NK-92 (cell line): ENCODE data around the gene MACROD2.
"Not testable (repeated sequence)": the region's sequence is repeated elsewhere in the genome, so short reads cannot be mapped to it uniquely, and the experiment has no call there.

Experiments used
- DNase-seq: peaks from one replicate; lab custom pipeline; 2025; ENCODE audit not compliant: unreplicated experiment; lab: John Stamatoyannopoulos, UW

Gene MACROD2

DNA sequence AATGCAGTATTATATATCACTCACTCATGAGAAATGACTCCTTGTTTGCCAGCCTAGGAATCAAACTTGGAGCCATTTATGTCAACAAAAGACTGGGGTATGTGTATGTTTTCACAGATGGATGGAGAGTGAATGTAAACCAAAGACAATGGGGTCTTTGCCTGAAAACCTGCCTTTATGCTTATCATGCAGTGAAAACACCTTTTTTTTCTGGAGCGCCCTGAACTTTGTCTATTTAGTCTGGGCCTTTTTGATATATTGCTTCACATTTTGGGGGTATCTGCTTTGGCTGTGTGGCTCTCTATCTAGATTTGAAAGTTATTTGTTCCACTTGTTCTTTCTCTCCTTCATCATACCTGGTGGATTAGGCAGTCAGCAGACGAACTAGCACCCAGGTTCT, 1190.6 kb downstream of the MACROD2 start:
- no peak for DNase-seq

GRCh38 chr20:15187612-15188011, 1192.3 kb downstream of the MACROD2 start:
- DNase-seq = no peak

- no peak for DNase-seq
Measured at GRCh38 chr20:15188415-15188814, 1193.1 kb downstream of the MACROD2 start.

DNA sequence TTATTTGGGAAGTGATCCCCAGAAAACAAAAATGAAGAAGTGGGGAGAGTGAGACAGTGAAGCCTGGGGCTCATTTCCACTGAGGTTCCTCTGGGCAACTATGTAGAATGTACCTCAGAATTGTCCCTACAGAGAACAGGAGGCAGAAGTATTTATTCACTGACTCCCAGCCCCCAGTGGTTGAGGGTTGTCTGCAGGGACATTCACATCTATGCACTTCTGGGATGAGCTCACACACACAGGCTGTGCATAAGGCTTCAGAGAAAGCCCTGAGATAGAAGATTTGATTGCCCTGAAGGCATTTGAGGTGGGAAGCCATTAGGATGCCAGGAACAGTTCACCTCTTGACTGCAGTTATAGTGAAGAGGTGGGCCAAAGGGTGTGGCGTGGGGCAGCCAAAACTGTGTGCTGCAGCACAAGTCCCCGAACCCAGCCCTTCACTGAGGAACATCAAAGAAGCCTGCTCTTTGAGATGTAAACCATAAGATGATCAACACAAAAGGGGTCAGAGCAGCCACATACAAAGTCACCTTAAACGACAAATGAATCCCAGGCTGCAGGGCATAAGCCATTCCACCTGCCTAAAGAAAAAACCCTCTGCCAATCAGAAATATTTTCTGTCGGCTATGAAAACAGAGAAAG, 1195.9 kb downstream of the MACROD2 start:
- DNase-seq = no peak

DNA sequence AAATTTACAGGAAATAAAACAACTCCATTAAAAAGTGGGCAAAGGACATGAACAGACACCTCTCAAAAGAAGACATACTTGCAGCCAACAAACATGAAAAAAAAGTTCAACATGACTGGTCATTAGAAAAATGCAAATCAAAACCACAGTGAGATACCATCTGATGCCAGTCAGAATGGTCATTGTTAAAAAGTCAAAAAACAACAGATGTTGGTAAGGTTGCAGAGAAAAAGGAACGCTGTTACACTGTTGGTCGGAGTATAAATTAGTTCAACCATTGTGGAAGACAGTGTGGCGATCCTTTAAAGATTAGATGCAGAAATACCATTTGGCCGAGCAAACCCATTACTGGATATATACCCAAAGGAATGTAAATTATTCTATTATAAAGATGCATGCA, 1200.1 kb downstream of the MACROD2 start:
- DNase-seq = no peak

- no peak for DNase-seq
Measured at GRCh38 chr20:15196547-15197255, 1201.4 kb downstream of the MACROD2 start.

DNA sequence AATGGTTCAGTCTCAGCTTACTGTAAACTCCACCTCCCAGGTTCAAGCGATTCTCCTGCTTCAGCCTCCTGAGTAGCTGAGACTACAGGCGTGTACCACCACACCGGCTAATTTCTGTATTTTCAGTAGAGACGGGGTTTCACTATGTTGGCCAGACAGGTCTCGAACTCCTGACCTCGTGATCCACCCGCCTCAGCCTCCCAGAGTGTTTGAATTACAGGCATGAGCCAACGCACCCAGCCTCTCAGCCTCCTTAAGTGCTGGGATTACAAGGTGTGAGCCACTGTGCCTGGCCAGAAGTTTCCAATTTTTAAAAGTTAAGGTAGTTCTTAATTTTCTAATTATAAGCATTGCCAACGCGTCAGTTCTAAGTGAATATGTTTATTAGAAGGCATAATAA, 1202.7 kb downstream of the MACROD2 start:
- DNase-seq = not testable (repeated sequence)

DNA sequence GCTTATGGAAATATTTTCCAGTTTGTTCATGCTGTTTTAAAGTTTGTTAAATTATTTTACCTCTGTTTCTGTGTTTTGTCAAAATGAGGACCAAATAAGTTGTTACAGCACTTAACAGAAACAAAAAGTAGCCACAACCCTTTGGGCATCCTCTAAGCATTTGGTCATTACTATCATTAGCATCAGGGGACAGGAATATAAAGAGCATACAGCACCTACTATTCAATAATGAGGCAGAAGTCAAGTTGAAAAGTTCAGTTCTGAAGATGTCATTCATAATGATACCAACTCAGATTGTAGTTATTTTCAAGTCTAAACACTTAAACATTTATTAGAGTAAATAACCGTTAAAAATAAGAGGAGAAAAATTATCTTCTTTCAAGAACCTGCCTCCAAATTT, 1204.4 kb downstream of the MACROD2 start:
- no peak for DNase-seq

GRCh38 chr20:15200147-15200565, 1204.8 kb downstream of the MACROD2 start:
- DNase-seq = no peak

- no peak for DNase-seq
Measured at GRCh38 chr20:15201602-15202001, 1206.3 kb downstream of the MACROD2 start.

GRCh38 chr20:15204234-15204633, 1208.9 kb downstream of the MACROD2 start:
- no peak for DNase-seq

- DNase-seq = no peak
Measured at GRCh38 chr20:15205028-15205427, 1209.7 kb downstream of the MACROD2 start.

- DNase-seq = no peak
Measured at GRCh38 chr20:15205719-15206118, 1210.4 kb downstream of the MACROD2 start.

DNA sequence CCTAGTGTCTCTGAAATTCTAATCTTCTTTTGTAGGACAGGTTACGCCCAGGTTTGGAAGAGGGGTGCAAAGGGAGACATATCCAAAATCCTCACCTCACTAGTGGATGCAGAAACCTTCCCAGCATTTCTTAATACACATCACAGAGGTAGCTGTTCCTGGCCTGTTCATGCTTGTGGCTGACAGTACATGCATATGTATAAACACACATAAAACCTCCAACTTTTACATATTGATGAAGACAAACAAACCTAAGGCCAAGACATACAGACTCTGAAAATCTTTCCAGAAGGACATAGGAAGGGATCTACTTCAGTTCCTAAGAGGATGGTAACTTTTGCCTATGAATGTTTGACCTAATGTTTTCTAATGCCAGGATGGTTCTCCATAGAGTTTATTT, 1214.2 kb downstream of the MACROD2 start:
- DNase-seq = no peak

GRCh38 chr20:15214051-15214450, 1218.7 kb downstream of the MACROD2 start:
- DNase-seq = no peak

DNA sequence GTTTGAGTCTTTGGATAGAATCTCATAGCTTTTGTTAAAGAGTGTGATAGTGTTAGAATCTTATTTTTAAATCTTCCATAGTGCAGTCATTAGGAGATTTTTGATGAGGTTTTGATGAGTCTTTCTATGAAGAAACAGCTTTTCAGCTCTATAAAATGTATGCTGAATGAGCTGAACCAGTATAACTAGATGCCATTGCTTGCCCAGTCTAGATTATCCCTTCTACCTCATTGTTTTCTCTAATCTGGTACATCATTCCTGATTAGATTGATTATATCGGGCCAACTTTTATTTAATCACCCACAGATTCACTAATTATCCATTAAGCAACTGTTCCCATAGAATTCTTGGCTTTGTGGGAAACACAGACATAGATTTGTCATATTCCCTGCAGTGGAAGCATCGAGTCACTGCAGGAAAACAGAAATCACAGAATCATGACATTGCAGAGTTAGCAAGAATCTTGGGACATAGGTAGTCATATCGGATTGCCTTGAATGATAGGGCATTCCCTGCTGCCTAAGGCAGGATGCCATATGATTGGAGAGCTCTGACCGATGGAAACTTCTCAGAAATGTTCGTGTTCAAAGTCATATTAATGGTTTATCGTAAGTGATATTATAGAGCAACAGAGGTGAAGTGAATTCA, 1224.8 kb downstream of the MACROD2 start:
- DNase-seq = no peak

DNA sequence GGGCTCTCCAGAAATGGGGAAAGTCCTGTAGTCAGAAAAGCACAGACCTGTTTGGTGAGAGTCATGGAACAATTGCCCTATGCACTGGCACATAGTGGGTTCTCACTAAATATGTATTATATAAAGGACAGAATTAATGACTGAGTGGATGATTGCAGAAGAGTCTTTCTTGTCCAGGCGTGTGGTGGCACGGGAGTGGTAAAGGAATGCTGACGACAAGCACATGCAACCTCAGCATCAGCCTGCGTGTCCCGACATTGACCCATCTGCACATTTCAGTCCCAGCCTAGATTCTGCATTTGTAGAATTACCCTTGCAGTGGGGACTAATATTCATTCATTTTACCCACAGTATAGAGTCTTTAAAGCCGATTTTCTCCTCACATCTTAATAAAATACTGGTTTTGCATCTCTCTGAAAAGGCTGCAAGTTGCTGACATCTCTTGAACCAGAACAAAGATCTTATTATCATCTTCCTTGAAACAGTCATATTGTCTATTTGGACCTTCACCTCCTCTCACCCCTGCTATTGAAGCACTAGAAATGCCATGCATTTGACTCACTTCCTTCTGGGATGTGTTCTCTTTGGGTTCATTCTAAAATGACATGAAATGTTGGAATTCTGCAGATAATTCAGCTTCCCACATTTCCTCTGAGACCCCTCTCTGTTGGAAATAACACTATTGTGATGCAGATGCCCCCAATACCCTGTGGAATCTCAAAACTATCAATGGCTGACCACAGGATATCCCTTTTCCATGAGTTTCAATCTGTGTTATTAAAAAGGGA, 1225.7 kb downstream of the MACROD2 start:
- DNase-seq = no peak

GRCh38 chr20:15222502-15223330, 1227.4 kb downstream of the MACROD2 start:
- DNase-seq = no peak

DNA sequence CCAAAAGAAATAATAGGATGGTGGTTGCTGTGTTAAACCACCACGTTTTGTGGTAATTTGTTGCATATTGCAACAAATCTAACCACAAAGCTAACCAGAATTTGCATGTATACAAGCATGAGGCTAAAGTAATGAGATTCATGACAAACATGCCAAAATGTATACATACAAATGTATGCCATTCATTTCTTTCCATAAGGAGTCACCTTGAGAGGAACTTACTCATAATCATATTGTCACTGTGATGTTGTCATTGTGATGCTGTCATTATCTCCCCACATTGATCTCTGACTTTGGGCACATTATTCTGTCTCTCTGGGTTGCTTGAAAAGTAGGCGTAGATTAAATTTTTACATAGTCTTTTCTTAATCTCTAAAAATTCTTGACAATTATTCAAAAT, 1228.9 kb downstream of the MACROD2 start:
- no peak for DNase-seq

DNA sequence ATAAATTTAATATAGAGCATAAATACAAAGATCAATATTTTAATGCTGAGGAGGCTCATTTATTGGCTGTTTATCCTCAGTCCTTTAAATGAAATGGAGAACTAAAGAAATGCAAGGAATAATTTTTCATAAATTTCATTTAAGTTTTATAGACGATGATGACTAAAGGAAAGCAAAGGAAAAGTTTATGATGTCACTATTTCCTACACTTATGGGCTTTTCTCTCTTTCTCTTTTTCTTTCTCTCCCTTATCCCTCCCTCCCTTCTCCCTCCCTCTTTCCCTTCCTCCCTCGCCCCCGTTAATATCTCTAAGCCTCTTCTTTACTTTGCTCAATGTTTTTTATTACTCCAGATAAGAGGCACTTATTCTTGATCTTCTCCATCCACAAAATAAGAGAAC, 1231.8 kb downstream of the MACROD2 start:
- DNase-seq = no peak

DNA sequence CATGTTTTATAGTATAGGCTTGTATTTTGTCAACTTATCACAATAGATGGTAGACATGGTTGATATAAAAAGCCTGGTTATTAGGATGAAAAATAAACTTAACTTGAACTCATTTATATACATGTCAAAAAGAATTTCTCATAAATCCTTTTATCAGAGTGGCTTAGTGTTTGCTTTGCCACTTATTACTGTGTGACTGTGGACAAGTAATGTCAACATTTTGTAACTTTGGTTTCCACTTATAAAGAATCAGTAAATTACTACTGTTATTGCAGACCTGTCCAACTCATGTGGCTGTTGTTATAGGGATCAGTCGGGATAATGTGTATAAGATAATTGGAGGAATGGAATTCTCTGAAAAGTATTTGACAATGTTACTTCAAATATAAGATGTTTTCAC, 1236.9 kb downstream of the MACROD2 start:
- no peak for DNase-seq
